H1 (cell line): ENCODE measurements around the gene MCUB. TPM values are rescaled to one million over a fixed set of nuclear protein-coding genes. Genes with fewer than 3 reads are reported as not detected.

Experiments used
- CTCF ChIA-PET: fragments of 300-600 bp; sonication (Branson Sonifier 250); formaldehyde crosslinking; loops from one replicate; lab custom pipeline; 2021; ENCODE audit not compliant: partially characterized antibody; lab: Charles Lee
- POLR2A ChIA-PET: fragments of 300-600 bp; sonication (Branson Sonifier 250); formaldehyde crosslinking; loops from one replicate; lab custom pipeline; 2021; ENCODE audit warnings: inconsistent platforms; ENCODE audit not compliant: partially characterized antibody; lab: Charles Lee
- DNase-seq, 2 experiments: peaks; one replicate each; pipeline versions ENCODE4 v3.0.0 to v3.0.0-alpha.2; 2010 to 2022; ENCODE audit warnings: low spot score in 2 of 2, low read depth in 1 of 2, mixed read lengths in 1 of 2
- FAIRE-seq: peaks from 2 replicates; lab custom pipeline; 2011; peaks lifted over from hg19 to GRCh38; lab: Jason Lieb, UNC
- H2AFZ ChIP-seq: 2 replicates; pipeline ENCODE4 v1.8.1; 2012; ENCODE audit warnings: low read length, inconsistent platforms
- H2AK5ac ChIP-seq: 2 replicates; pipeline ENCODE4 v1.6.1; 2013; ENCODE audit warnings: low read depth, low read length
- H2BK120ac ChIP-seq: replicated peaks from 2 replicates; pipeline ENCODE3; 2013; ENCODE audit warnings: low read depth, low read length, inconsistent platforms
- H2BK12ac ChIP-seq: 2 replicates; pipeline ENCODE4 v1.6.1; 2013; ENCODE audit warnings: low read depth, low read length
- H2BK15ac ChIP-seq: 2 replicates; pipeline ENCODE4 v1.6.1; 2013; ENCODE audit warnings: low read length
- H2BK20ac ChIP-seq: 2 replicates; pipeline ENCODE4 v1.6.1; 2013; ENCODE audit warnings: low read length
- H2BK5ac ChIP-seq: 2 replicates; pipeline ENCODE4 v1.6.1; 2013; ENCODE audit warnings: low read depth, low read length
- H3K14ac ChIP-seq: 2 replicates; pipeline ENCODE4 v1.6.1; 2013; ENCODE audit warnings: inconsistent platforms; ENCODE audit not compliant: insufficient read length
- H3K18ac ChIP-seq: 2 replicates; pipeline ENCODE4 v1.6.1; 2013; ENCODE audit warnings: low read length; ENCODE audit errors: extremely low read depth
- H3K23ac ChIP-seq: 2 replicates; pipeline ENCODE4 v1.6.1; 2013; ENCODE audit warnings: inconsistent platforms; ENCODE audit not compliant: insufficient read length
- H3K23me2 ChIP-seq: 2 replicates; pipeline ENCODE4 v1.6.1; 2013; ENCODE audit warnings: low read depth, low read length
- H3K27ac ChIP-seq: 2 replicates; pipeline ENCODE4 v1.6.1; 2011; ENCODE audit warnings: low read depth, low read length, inconsistent platforms
- H3K27me3 ChIP-seq, 4 experiments: replicated peaks in 1 of 4; 1 replicate in 1 of 4; 2 replicates in 3 of 4; pipeline versions ENCODE4 v1.6.1 to v1.8.1; 2011 to 2013; ENCODE audit warnings: low read length in 3 of 4, mild to moderate bottlenecking in 3 of 4, inconsistent platforms in 2 of 4, mixed read lengths in 2 of 4, moderate library complexity in 1 of 4; ENCODE audit not compliant: control insufficient read depth in 3 of 4, insufficient read depth in 3 of 4; ENCODE audit errors: extremely low read depth in 1 of 4
- H3K36me3 ChIP-seq, 4 experiments: 2 replicates each; pipeline versions ENCODE4 v1.6.1 to v1.8.1; 2011 to 2013; ENCODE audit warnings: mild to moderate bottlenecking in 4 of 4, low read length in 3 of 4, moderate library complexity in 2 of 4, control low read depth in 1 of 4, inconsistent platforms in 1 of 4; ENCODE audit not compliant: insufficient read depth in 4 of 4, control insufficient read depth in 2 of 4
- H3K4ac ChIP-seq: replicated peaks from 2 replicates; pipeline ENCODE3; 2013; ENCODE audit warnings: low read length, low read depth, mixed read lengths, inconsistent platforms; ENCODE audit not compliant: insufficient read length
- H3K4me1 ChIP-seq, 4 experiments: replicated peaks in 1 of 4; 1 replicate in 1 of 4; 2 replicates in 3 of 4; pipeline versions ENCODE4 v1.6.1 to v1.8.1; 2011 to 2013; ENCODE audit warnings: low read length in 3 of 4, inconsistent platforms in 2 of 4, mixed read lengths in 1 of 4; ENCODE audit not compliant: insufficient read depth in 4 of 4, control insufficient read depth in 3 of 4
- H3K4me2 ChIP-seq, 2 experiments: 2 replicates each; pipeline versions ENCODE4 v1.6.1 to v1.8.1; 2011 to 2013; ENCODE audit warnings: low read depth in 2 of 2, low read length in 2 of 2, control low read depth in 1 of 2, inconsistent platforms in 1 of 2, mild to moderate bottlenecking in 1 of 2; ENCODE audit not compliant: insufficient read depth in 1 of 2
- H3K4me3 ChIP-seq, 4 experiments: fragments of 200-600, 300-600 bp in 1 of 4; sonication (generic), shearing (Covaris generic), sonication (Bioruptor Twin) in 1 of 4; 2 replicates each; pipeline versions ENCODE4 v1.5.1 to v1.8.1; 2011 to 2016; ENCODE audit warnings: low read length in 4 of 4, low read depth in 3 of 4, control low read depth in 2 of 4, inconsistent platforms in 2 of 4, mild to moderate bottlenecking in 2 of 4, mixed read lengths in 1 of 4, moderate library complexity in 1 of 4; ENCODE audit not compliant: insufficient read depth in 2 of 4; ENCODE audit errors: extremely low read depth in 1 of 4
- H3K56ac ChIP-seq: replicated peaks from 2 replicates; pipeline ENCODE3; 2013; ENCODE audit warnings: low read depth, mild to moderate bottlenecking, mixed read lengths, low read length, inconsistent platforms; ENCODE audit not compliant: insufficient read length
- H3K79me1 ChIP-seq: 2 replicates; pipeline ENCODE4 v1.6.1; 2013; ENCODE audit warnings: low read depth, low read length, control low read depth
- H3K79me2 ChIP-seq, 2 experiments: 2 replicates each; pipeline versions ENCODE4 v1.6.1 to v1.8.1; 2012 to 2013; ENCODE audit warnings: low read length in 2 of 2, mild to moderate bottlenecking in 2 of 2, inconsistent platforms in 1 of 2; ENCODE audit not compliant: insufficient read depth in 2 of 2, control insufficient read depth in 1 of 2
- H3K9ac ChIP-seq, 4 experiments: replicated peaks in 1 of 4; 1 replicate in 1 of 4; 2 replicates in 3 of 4; pipeline versions ENCODE4 v1.6.1 to v1.8.1; 2011 to 2013; ENCODE audit warnings: low read depth in 3 of 4, low read length in 3 of 4, control low read depth in 2 of 4, mild to moderate bottlenecking in 2 of 4, moderate library complexity in 2 of 4, inconsistent platforms in 1 of 4; ENCODE audit errors: extremely low read depth in 1 of 4
- H3K9me3 ChIP-seq, 2 experiments: 2 replicates each; pipeline versions ENCODE4 v1.6.1 to v1.8.1; 2012 to 2013; ENCODE audit warnings: mild to moderate bottlenecking in 2 of 2, moderate library complexity in 2 of 2, control low read depth in 1 of 2, inconsistent platforms in 1 of 2, low read depth in 1 of 2, low read length in 1 of 2, mixed read lengths in 1 of 2; ENCODE audit not compliant: insufficient read depth in 2 of 2
- H4K20me1 ChIP-seq, 2 experiments: replicated peaks in 1 of 2; 2 replicates each; pipeline versions ENCODE3 to v1.8.1; 2011 to 2013; ENCODE audit warnings: inconsistent platforms in 2 of 2, low read length in 2 of 2, mild to moderate bottlenecking in 1 of 2; ENCODE audit not compliant: insufficient read depth in 2 of 2, control insufficient read depth in 1 of 2
- H4K5ac ChIP-seq: 2 replicates; pipeline ENCODE4 v1.6.1; 2013; ENCODE audit warnings: low read length, low read depth, mixed read lengths, inconsistent platforms; ENCODE audit not compliant: insufficient read length
- H4K8ac ChIP-seq: 2 replicates; pipeline ENCODE4 v1.8.0; 2013; ENCODE audit warnings: mild to moderate bottlenecking, moderate library complexity, low read length, inconsistent platforms; ENCODE audit not compliant: insufficient read depth; ENCODE audit errors: extremely low read depth
- H4K91ac ChIP-seq: replicated peaks from 2 replicates; pipeline ENCODE3; 2013; ENCODE audit warnings: low read length, mixed read lengths, inconsistent platforms; ENCODE audit not compliant: insufficient read length
- ASH2L ChIP-seq: fragments of 200-600, 300-600 bp; sonication (generic); IDR thresholded peaks from one replicate; pipeline ENCODE4 v1.7.1; 2017; ENCODE audit warnings: low read length
- BRCA1 ChIP-seq: IDR thresholded peaks from 2 replicates; pipeline ENCODE4 v1.6.1; 2012; ENCODE audit warnings: low read depth, low read length, improper control_type of control experiment
- CEBPB ChIP-seq: IDR thresholded peaks from 2 replicates; pipeline ENCODE4 v1.6.1; 2012; ENCODE audit warnings: low read depth, low read length
- CREB1 ChIP-seq: IDR thresholded peaks from 2 replicates; pipeline ENCODE4 v1.6.1; 2012; ENCODE audit warnings: inconsistent platforms
- FOSL1 ChIP-seq: IDR thresholded peaks from 2 replicates; pipeline ENCODE4 v1.6.1; 2011; ENCODE audit warnings: mild to moderate bottlenecking, low read depth, low read length, moderate library complexity; ENCODE audit not compliant: insufficient read depth
- HDAC2 ChIP-seq, 2 experiments: fragments of 300-600 bp in 1 of 2; sonication (generic) in 1 of 2; IDR thresholded peaks; 2 replicates each; pipeline ENCODE4 v1.6.1; 2011 to 2012; ENCODE audit warnings: low read depth in 2 of 2, low read length in 2 of 2, mild to moderate bottlenecking in 2 of 2, moderate library complexity in 2 of 2, borderline replicate concordance in 1 of 2, inconsistent platforms in 1 of 2
- NRF1 ChIP-seq: IDR thresholded peaks from 2 replicates; pipeline ENCODE4 v1.6.1; 2011; ENCODE audit warnings: mild to moderate bottlenecking, low read depth, low read length, improper control_type of control experiment
- POLR2AphosphoS5 ChIP-seq: IDR thresholded peaks from 2 replicates; pipeline ENCODE4 v1.6.1; 2011; ENCODE audit warnings: low read depth, low read length
- POU5F1 ChIP-seq: IDR thresholded peaks from 2 replicates; pipeline ENCODE4 v1.6.1; 2011; ENCODE audit warnings: low read depth, mild to moderate bottlenecking, low read length, moderate library complexity
- SRF ChIP-seq: IDR thresholded peaks from 2 replicates; pipeline ENCODE4 v1.6.1; 2011; ENCODE audit warnings: mild to moderate bottlenecking, low read depth, low read length, moderate library complexity
- SUZ12 ChIP-seq: fragments of 200-600 bp; sonication (generic); IDR thresholded peaks from 2 replicates; pipeline ENCODE4 v1.6.1; 2012; ENCODE audit warnings: mild to moderate bottlenecking, inconsistent platforms, low read length, moderate library complexity, mixed read lengths
- TEAD4 ChIP-seq: IDR thresholded peaks from 2 replicates; pipeline ENCODE4 v1.6.1; 2012; ENCODE audit warnings: low read depth, low read length, inconsistent platforms, mixed read lengths
- YY1 ChIP-seq: IDR thresholded peaks from 2 replicates; pipeline ENCODE4 v1.6.1; 2011; ENCODE audit warnings: low read depth, mild to moderate bottlenecking, low read length
- WGBS, 2 experiments: shearing (Covaris generic) in 1 of 2; methylation state at CpG; one replicate each; pipeline versions ENCODE4 v1.1.6 to v1.1.7; 2013 to 2015; ENCODE audit warnings: low lambda C conversion rate in 2 of 2, mixed read lengths in 2 of 2, inconsistent platforms in 1 of 2, low coverage in 1 of 2, missing lambda C conversion rate in 1 of 2; ENCODE audit not compliant: insufficient replicate concordance in 2 of 2, insufficient coverage in 1 of 2, insufficient read length in 1 of 2; ENCODE audit errors: extremely low coverage in 1 of 2, missing lambda C conversion rate in 1 of 2; 5-methylcytosine and 5-hydroxymethylcytosine counted together
- polyA plus RNA-seq, 7 experiments: library from polyadenylated mRNA; depleted of rRNA in 3 of 7; stranded (reverse) in 5 of 7; unstranded in 2 of 7; fragments of >200 nt in 5 of 7; fragments of 200-250 nt in 2 of 7; gene quantifications; 1 replicate in 5 of 7; 2 replicates in 1 of 7; 4 replicates in 1 of 7; pipeline versions ENCODE4 v1.2.1 to v1.2.3, GENCODE V29; 2011 to 2013; ENCODE audit warnings: missing spikeins in 2 of 7, mixed read lengths in 2 of 7
- total RNA-seq: library from RNA; stranded (reverse); fragmentation: NEBNext Ultra II Directional; extraction: Animal tissue kit (Norgen Biotek cat#: 25700); gene quantifications from 2 replicates; pipeline ENCODE4 v1.2.1, GENCODE V29; 2021
- TF ChIP-seq, protein P1 (sequence below): IDR thresholded peaks from 2 replicates; pipeline ENCODE4 v1.6.1; 2012; ENCODE audit warnings: low read length, inconsistent platforms

MCUB gene
- total and polyA plus RNA-seq, 2 of the 8 experiments (the other 6 are each of a cell fraction or from before 2014, with no cell fraction given): 15.2 to 19.4 TPM

DNA sequence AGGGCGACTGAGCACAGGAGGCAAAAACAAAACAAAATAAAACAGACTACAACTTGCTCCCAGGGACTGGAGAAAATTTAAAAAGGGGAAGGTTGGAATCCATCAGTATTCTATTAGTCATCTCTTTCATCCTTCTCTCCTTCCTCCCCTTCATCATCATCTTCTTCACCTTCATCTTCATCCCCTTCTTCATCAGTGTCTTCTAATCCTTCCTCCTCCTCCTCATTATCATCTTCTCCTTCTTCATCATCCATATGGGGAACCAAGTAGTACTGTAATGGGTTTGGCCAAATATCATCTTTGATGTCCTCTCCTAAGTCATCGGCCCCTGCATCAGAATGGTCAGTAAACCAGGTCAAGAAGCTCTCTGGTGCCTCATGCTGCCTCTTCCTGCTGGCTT, 6.9 kb upstream of the MCUB start:
- CTCF ChIA-PET: interaction anchor here (1.3 kb wide), 1 partner anchor 11 kb away, joined by 3 read pairs; no protein-coding TSS in a partner anchor

More for the DNA sequence above, 6.9 kb upstream of the MCUB start:
- Histone ChIP-seq H2AFZ (no peak overlapping the region), H2BK12ac (no peak overlapping the region), H2BK15ac (no peak overlapping the region), H3K23ac (no peak overlapping the region), H2BK20ac (no peak overlapping the region), H2BK5ac (no peak overlapping the region), H3K27ac (no peak overlapping the region), H2AK5ac (no peak overlapping the region), H3K56ac (no peak overlapping the region), H3K4me1 (no peaks in the 10 kb centered on the region), H3K4ac (no peak overlapping the region), H3K36me3 (no peaks in the 10 kb centered on the region; a peak in 1 of 8 replicates), H3K4me2 (no peak overlapping the region), H3K79me1 (no peaks in the 10 kb centered on the region), H3K4me3 (no peak overlapping the region), H4K5ac (no peak overlapping the region), H4K8ac (no peak overlapping the region), H3K79me2 (no peaks in the 10 kb centered on the region), H3K27me3 (no peaks in the 10 kb centered on the region), H2BK120ac (no peak overlapping the region), H3K23me2 (no peaks in the 10 kb centered on the region), H4K20me1 (no peaks in the 10 kb centered on the region), H3K14ac (no peak overlapping the region), H4K91ac (no peak overlapping the region), H3K18ac (no peak overlapping the region), H3K9ac (no peak overlapping the region), H3K9me3 (peaks cover 2 to 9% of the 10 kb centered on the region in 2 experiments; a peak in 1 of 4 replicates)
- FAIRE-seq (no peak), DNase-seq (no peak)
- POLR2A ChIA-PET: interaction anchor here (1.2 kb wide), 1 partner anchor 10 kb away, joined by 3 read pairs; no protein-coding TSS in a partner anchor
- 75% methylated on average over 2 of the region's 2 CpGs; no CpG with 5 or more reads in 1 of the 2 experiments for WGBS, 2 experiments
- TF ChIP-seq SUZ12 (no peak), ASH2L (no peak), HDAC2 (IDR thresholded peaks at IDR 0.05; ENCODE audit: borderline replicate concordance in 1 of 2, low read depth in 2 of 2, low read length in 2 of 2) (no peak), CREB1 (no peak), POU5F1 (no peak), TEAD4 (no peak), CEBPB (no peak), POLR2AphosphoS5 (no peak), BRCA1 (no peak), YY1 (no peak), SRF (no peak), NRF1 (no peak), FOSL1 (no peak)
- TF ChIP-seq, protein P1, sequence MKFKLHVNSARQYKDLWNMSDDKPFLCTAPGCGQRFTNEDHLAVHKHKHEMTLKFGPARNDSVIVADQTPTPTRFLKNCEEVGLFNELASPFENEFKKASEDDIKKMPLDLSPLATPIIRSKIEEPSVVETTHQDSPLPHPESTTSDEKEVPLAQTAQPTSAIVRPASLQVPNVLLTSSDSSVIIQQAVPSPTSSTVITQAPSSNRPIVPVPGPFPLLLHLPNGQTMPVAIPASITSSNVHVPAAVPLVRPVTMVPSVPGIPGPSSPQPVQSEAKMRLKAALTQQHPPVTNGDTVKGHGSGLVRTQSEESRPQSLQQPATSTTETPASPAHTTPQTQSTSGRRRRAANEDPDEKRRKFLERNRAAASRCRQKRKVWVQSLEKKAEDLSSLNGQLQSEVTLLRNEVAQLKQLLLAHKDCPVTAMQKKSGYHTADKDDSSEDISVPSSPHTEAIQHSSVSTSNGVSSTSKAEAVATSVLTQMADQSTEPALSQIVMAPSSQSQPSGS: no peak
